ENCODE results near the gene RUSC1.
"Not testable (repeated sequence)": the region's sequence is repeated elsewhere in the genome, so short reads cannot be mapped to it uniquely, and the experiment has no call there.

RUSC1 gene

DNA sequence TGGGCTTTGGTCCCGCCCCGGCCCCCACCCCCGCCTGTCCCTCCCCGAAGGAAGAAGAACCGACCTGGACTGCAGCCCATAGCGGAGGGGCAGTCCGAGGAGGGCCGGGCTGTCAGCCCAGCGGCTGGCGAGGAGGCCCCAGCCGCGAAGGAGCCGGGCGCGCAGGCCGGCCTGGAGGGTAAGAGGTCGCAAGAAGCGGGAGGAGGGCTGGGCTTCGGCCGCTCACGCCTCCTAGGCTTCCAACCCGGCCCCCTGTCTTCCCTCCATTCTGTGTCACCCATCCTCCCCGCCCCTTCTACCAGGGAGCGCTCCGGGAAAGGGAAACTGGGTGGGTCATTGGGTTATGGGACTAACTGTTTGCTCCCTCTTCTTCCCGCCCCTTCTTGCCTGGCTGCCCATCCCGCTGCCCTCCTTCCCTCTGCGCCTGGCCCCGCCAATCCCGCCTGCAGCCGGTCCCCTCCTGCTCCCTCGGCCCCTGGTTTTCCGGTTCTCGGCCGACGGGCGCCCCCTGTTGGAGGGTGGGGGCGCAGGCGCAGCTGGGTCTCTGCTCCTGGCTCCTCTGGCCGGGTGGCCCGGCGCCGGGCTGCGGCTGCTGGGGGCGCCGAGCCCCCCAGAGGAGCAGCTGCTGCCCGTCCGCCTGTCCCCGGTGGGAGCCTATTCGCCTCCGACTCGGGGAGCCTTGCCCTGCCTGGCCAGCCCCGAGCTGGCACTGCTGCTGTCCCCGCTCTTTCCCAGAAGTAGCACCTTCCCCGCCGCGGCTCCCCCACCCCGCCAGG lies 2.4 kb downstream of the RUSC1 start:
- intact Hi-C loops (cut with micrococcal nuclease): loop anchor here (1.0 to 2.0 kb wide), 3 partner anchors 14 to 50 kb away; partner anchors contain the start of genes CLK2, FDPS and HCN3
- peak overlapping the region; percentile 92 for H3K4me3 Mint-ChIP-seq
- H3K27ac Mint-ChIP-seq: peak overlapping the region; percentile 89
- peaks cover 6% of the 10 kb centered on the region for H3K27me3 Mint-ChIP-seq
- H3K9me3 Mint-ChIP-seq: no peaks in the 10 kb centered on the region
- H3K36me3 Mint-ChIP-seq (ENCODE audit: low read depth): peaks cover 59% of the 10 kb centered on the region
- H3K4me1 Mint-ChIP-seq (ENCODE audit: low read depth): peaks cover 61% of the 10 kb centered on the region

- Mint-ChIP-seq H3K36me3 (ENCODE audit: low read depth) (peaks cover 59% of the 10 kb centered on the region), H3K9me3 (no peaks in the 10 kb centered on the region), H3K4me1 (ENCODE audit: low read depth) (peaks cover 61% of the 10 kb centered on the region), H3K27ac (peak overlapping the region; percentile 89), H3K4me3 (peak overlapping the region; percentile 92), H3K27me3 (peaks cover 6% of the 10 kb centered on the region)
- intact Hi-C loops (cut with micrococcal nuclease): loop anchor here (1.0 to 2.0 kb wide), 4 partner anchors 15 to 73 kb away; partner anchors contain the start of genes CLK2, FDPS and HCN3
Observed at GRCh38 chr1:155323729-155324036, 3.0 kb downstream of the RUSC1 start.

- Mint-ChIP-seq H3K4me1 (ENCODE audit: low read depth) (peaks cover 56% of the 10 kb centered on the region), H3K4me3 (peak overlapping the region; percentile 92), H3K27me3 (peaks cover 6% of the 10 kb centered on the region), H3K27ac (peak overlapping the region; percentile 89), H3K9me3 (no peaks in the 10 kb centered on the region), H3K36me3 (ENCODE audit: low read depth) (peaks cover 58% of the 10 kb centered on the region)
- intact Hi-C loops (cut with micrococcal nuclease): loop anchor here (2.0 kb wide), 1 partner anchor 73 kb away; no protein-coding TSS in a partner anchor
Observed at GRCh38 chr1:155324037-155324716, 3.5 kb downstream of the RUSC1 start.

- no peaks in the 10 kb centered on the region for H3K9me3 Mint-ChIP-seq
Observed at GRCh38 chr1:155324717-155325602, 4.3 kb downstream of the RUSC1 start.

DNA sequence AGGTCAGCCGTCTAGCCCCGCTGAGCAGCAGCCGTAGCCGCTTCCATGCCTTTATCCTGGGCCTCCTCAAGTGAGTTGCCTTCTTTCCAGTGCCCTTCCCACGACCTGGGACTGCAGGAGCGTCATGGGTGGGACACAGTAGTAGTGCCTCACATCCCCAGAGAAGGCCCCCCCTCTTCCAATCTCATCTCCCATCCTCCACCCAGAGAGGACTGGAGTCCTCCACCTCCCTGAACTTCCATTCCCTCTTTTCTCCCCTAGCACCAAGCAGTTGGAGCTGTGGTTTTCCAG lies 4.9 kb downstream of the RUSC1 start:
- Mint-ChIP-seq H3K36me3 (ENCODE audit: low read depth) (peaks cover 57% of the 10 kb centered on the region), H3K27me3 (peaks cover 6% of the 10 kb centered on the region), H3K27ac (peak overlapping the region; percentile 89), H3K4me1 (ENCODE audit: low read depth) (peaks cover 53% of the 10 kb centered on the region), H3K4me3 (peak overlapping the region; percentile 92), H3K9me3 (no peaks in the 10 kb centered on the region)
- intact Hi-C loops (cut with micrococcal nuclease): loop anchor here (2.0 kb wide), 1 partner anchor 75 kb away; no protein-coding TSS in a partner anchor

More at GRCh38 chr1:155324717-155325602, 4.3 kb downstream of the RUSC1 start:
- peaks cover 6% of the 10 kb centered on the region for H3K27me3 Mint-ChIP-seq
- peak overlapping the region; percentile 92 for H3K4me3 Mint-ChIP-seq
- intact Hi-C loops (cut with micrococcal nuclease): loop anchor here (2.0 kb wide), 1 partner anchor 74 kb away; no protein-coding TSS in a partner anchor
- H3K4me1 Mint-ChIP-seq (ENCODE audit: low read depth): peaks cover 53% of the 10 kb centered on the region
- H3K27ac Mint-ChIP-seq: peak overlapping the region; percentile 89
- H3K36me3 Mint-ChIP-seq (ENCODE audit: low read depth): peaks cover 56% of the 10 kb centered on the region

DNA sequence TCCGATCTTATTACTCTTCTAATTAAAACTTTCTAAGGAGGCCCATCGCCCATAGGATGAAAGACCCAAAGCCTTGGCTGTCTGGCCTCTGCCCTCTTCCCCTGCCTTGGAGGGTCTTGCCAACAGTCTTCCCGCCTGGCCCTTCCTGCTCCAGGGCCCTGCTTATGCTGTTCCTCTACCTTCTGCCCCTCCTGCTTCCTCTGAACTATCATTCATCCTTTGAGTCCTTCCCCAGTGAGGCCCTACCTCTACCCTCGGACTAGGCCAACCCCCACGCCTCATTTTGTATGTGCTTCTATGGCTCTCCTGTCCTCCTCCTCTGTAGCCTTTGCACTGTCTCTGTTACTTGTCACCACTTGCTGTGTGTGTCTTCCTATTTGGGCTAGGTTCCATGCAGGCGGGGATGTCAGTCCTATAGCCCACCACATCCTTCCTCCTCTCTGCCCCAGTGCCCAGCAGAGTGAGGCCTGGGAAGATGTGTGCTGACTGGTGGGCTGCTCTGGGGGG lies 5.4 kb downstream of the RUSC1 start:
- H3K4me3 Mint-ChIP-seq: peak overlapping the region; percentile 37
- no peak overlapping the region for H3K27ac Mint-ChIP-seq
- H3K36me3 Mint-ChIP-seq (ENCODE audit: low read depth): peaks cover 62% of the 10 kb centered on the region
- no peaks in the 10 kb centered on the region for H3K9me3 Mint-ChIP-seq
- intact Hi-C loops (cut with micrococcal nuclease): no loop called here
- peaks cover 53% of the 10 kb centered on the region for H3K4me1 Mint-ChIP-seq (ENCODE audit: low read depth)
- H3K27me3 Mint-ChIP-seq: peaks cover 4% of the 10 kb centered on the region

- Mint-ChIP-seq H3K4me3 (no peak overlapping the region), H3K27ac (no peak overlapping the region), H3K36me3 (ENCODE audit: low read depth) (peaks cover 66% of the 10 kb centered on the region), H3K27me3 (peaks cover 3% of the 10 kb centered on the region), H3K4me1 (ENCODE audit: low read depth) (peaks cover 53% of the 10 kb centered on the region), H3K9me3 (no peaks in the 10 kb centered on the region)
- intact Hi-C loops (cut with micrococcal nuclease): no loop called here
Observed at GRCh38 chr1:155326631-155327037, 5.9 kb downstream of the RUSC1 start.

DNA sequence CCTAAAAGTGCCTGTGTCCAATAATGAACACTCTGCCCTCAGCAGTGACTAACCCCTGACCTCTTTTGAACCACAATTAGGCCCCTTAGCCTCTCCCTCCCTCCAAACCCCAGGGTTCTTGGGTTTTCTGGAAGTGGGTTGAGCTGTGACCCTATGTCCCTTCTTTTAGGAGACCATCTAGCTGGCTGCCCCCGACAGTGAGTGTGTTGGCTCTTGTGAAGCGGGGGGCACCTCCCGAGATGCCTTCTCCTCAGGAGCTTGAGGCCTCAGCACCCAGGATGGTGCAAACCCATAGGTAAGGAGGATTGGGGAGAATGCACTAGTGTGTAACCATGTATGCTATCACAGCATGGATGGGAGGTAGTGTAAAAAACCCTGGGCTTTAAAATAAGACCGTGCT lies 7.3 kb downstream of the RUSC1 start:
- no peak overlapping the region for H3K27ac Mint-ChIP-seq
- H3K4me1 Mint-ChIP-seq (ENCODE audit: low read depth): peaks cover 46% of the 10 kb centered on the region
- peaks cover 63% of the 10 kb centered on the region for H3K36me3 Mint-ChIP-seq (ENCODE audit: low read depth)
- H3K27me3 Mint-ChIP-seq: no peaks in the 10 kb centered on the region
- no peak overlapping the region for H3K4me3 Mint-ChIP-seq
- intact Hi-C loops (cut with micrococcal nuclease): no loop called here
- no peaks in the 10 kb centered on the region for H3K9me3 Mint-ChIP-seq

- Mint-ChIP-seq H3K4me1 (ENCODE audit: low read depth) (peaks cover 46% of the 10 kb centered on the region), H3K36me3 (ENCODE audit: low read depth) (peaks cover 71% of the 10 kb centered on the region)
- H3K9me3 Mint-ChIP-seq; H3K4me3 Mint-ChIP-seq; H3K27ac Mint-ChIP-seq; intact Hi-C loops (cut with micrococcal nuclease); H3K27me3 Mint-ChIP-seq: not testable (repeated sequence)
Observed at GRCh38 chr1:155328856-155329255, 8.2 kb downstream of the RUSC1 start.

- intact Hi-C loops (cut with micrococcal nuclease): no loop called here
- H3K4me1 Mint-ChIP-seq (ENCODE audit: low read depth): peaks cover 43% of the 10 kb centered on the region
- H3K27ac Mint-ChIP-seq: peak overlapping the region; percentile 47
- no peaks in the 10 kb centered on the region for H3K9me3 Mint-ChIP-seq
- no peaks in the 10 kb centered on the region for H3K27me3 Mint-ChIP-seq
- no peak overlapping the region for H3K4me3 Mint-ChIP-seq
- H3K36me3 Mint-ChIP-seq (ENCODE audit: low read depth): peaks cover 78% of the 10 kb centered on the region
Observed at GRCh38 chr1:155329980-155330598, 9.4 kb downstream of the RUSC1 start.

DNA sequence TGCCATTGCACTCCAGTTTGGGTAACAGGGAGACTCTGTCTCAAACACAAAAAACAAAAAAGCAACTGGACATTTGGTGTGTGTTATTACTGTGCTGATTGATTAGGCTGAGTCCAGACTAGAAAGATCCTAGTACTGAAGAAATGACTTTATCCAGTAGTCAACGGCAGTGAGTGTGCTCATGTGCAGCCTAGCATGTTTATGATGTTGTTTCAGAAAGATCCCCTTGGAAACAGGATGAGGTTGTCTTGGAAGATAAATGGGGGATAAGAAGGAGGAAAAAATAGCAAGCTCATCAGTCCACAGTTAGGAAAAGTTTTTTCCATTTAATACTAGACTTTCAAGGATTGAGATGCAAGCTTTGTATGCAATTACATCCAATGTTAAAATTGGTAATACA lies 14.3 kb downstream of the RUSC1 start:
- Mint-ChIP-seq H3K4me1 (ENCODE audit: low read depth) (peaks cover 21% of the 10 kb centered on the region), H3K27me3 (no peaks in the 10 kb centered on the region), H3K4me3 (no peak overlapping the region), H3K9me3 (no peaks in the 10 kb centered on the region), H3K36me3 (ENCODE audit: low read depth) (peaks cover 85% of the 10 kb centered on the region), H3K27ac (no peak overlapping the region)
- intact Hi-C loops (cut with micrococcal nuclease): no loop called here

- H3K4me3 Mint-ChIP-seq: no peak overlapping the region
- H3K27me3 Mint-ChIP-seq: no peaks in the 10 kb centered on the region
- no peak overlapping the region for H3K27ac Mint-ChIP-seq
- intact Hi-C loops (cut with micrococcal nuclease): no loop called here
- peaks cover 95% of the 10 kb centered on the region for H3K36me3 Mint-ChIP-seq (ENCODE audit: low read depth)
- H3K4me1 Mint-ChIP-seq (ENCODE audit: low read depth): no peaks in the 10 kb centered on the region
- no peaks in the 10 kb centered on the region for H3K9me3 Mint-ChIP-seq
Observed at GRCh38 chr1:155339515-155340097, 18.9 kb downstream of the RUSC1 start.

- intact Hi-C loops (cut with micrococcal nuclease): no loop called here
- peaks cover 100% of the 10 kb centered on the region for H3K36me3 Mint-ChIP-seq (ENCODE audit: low read depth)
- H3K27me3 Mint-ChIP-seq: no peaks in the 10 kb centered on the region
- no peak overlapping the region for H3K27ac Mint-ChIP-seq
- no peaks in the 10 kb centered on the region for H3K9me3 Mint-ChIP-seq
- H3K4me1 Mint-ChIP-seq (ENCODE audit: low read depth): no peaks in the 10 kb centered on the region
- no peak overlapping the region for H3K4me3 Mint-ChIP-seq
Observed at GRCh38 chr1:155342842-155343241, 22.1 kb downstream of the RUSC1 start.
